HG03175 (cell line): ENCODE results near the gene ABHD15.
A peak's percentile ranks its signal among the peaks of the same experiment; 100 is the strongest.

Source experiments
- ATAC-seq: cut with Tn5 transposase; IDR thresholded peaks from one replicate; pipeline ENCODE4 v1.9.1; 2021; ENCODE audit warnings: mild to moderate bottlenecking, moderate library complexity; ENCODE audit not compliant: unreplicated experiment

The ABHD15 gene, protein sequence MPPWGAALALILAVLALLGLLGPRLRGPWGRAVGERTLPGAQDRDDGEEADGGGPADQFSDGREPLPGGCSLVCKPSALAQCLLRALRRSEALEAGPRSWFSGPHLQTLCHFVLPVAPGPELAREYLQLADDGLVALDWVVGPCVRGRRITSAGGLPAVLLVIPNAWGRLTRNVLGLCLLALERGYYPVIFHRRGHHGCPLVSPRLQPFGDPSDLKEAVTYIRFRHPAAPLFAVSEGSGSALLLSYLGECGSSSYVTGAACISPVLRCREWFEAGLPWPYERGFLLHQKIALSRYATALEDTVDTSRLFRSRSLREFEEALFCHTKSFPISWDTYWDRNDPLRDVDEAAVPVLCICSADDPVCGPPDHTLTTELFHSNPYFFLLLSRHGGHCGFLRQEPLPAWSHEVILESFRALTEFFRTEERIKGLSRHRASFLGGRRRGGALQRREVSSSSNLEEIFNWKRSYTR

DNA sequence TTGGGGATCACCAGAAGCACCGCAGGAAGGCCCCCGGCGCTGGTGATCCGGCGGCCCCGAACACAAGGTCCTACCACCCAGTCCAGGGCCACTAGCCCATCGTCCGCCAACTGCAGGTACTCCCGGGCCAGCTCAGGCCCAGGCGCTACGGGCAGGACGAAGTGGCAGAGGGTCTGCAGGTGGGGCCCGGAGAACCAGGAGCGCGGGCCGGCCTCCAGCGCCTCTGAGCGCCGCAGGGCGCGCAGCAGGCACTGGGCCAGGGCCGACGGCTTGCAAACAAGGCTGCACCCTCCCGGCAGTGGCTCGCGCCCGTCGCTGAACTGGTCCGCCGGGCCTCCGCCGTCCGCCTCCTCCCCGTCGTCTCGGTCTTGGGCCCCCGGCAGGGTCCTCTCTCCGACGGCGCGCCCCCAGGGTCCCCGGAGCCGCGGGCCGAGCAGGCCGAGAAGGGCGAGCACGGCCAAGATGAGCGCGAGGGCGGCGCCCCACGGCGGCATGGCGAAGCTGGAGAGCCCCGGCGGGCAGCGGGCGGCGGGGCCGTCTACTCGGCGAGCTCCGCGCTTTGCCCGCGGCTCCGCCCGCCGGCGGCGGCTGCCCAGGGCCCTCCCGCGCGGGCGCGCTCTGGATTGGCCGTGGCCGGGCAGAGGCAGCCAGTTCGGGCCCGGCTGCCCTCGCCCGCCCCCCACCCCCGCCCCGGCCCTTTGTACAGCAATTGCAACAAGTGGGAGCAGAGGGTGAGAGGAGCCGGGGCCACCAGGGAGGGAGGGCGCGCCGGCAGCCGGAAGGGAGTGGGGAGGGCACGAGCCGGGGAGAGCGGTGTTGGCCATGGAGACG, at the start of gene ABHD15:
TSS of gene ABHD15 (minus strand) at position 565 of the 831 bp plus-strand sequence. CDS start at position 494, 71 bp downstream.
- ATAC-seq, result peak; percentile 27

- peak; percentile 37 for ATAC-seq
Measured at GRCh38 chr17:29615492-29616299, 48.9 kb upstream of the ABHD15 start.

DNA sequence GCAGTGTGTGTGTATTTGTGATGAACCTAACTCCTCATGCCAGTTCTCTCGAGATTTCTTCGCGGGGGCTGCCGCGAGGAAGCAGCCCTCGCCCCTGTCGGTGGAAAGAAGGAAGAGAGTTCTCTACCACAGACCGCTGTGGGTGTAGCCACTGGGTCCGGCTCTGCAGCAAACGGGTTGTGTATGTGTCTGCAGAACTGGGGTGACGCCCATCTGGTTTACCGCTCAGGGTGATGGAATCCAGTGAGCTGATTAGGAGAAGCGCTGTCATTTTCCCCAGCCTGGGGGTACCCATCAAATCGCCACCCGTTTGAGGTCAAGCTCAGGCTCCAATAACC, 48.2 kb upstream of the ABHD15 start:
- ATAC-seq, result no peak

DNA sequence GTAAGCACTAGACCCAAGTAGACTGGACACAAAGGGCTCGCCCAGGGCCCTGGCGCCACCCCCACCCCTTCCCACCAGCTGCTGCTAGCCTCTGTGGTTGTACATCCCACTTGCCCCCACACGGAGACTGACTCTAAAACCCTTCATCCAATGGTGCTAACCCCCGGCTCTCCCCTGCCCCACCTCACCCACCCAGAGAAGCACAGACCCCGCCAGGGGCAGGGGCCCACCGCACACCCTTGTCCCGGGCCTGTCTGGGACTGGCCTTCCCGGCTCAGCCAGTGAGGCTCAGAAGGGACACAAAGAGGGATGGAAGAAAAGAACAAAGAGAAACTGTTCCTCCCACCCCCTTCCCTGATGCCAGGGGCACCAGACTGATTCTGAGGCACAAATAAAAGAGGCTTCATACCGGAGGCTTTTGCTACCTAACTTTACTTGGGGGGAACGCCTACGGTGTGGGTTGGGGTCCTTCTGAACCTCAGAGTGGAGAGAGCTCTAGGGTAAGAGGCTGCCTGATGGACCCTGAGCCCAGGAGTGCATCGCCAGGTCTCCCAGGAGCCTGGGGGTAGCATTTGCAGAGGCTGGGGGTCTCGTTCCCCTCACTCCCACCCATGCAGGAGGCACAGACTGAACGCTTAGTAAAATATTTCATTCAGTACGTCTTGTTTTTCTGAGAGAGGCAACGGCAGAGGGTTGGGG, 47.7 kb upstream of the ABHD15 start:
- ATAC-seq, result no peak

DNA sequence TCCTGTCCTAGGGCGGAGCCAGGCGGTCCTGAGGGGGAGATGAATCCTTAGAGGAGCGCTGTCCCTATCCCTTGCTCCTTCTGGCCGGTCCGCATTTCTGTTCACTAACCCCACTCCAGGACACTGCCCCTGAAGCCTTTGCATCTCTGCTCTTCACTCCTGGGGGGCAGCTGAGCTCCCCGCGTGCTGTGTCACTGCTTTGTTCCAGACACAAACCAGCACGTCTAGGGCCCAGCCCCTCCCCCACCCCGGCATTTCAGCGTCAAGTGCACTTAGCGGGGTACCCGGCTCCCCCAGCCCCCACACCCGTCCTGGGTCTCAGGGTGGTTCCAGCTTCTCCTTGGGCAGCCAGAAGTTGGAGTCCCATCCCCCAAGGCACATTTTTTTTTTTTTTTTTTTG, 47.0 kb upstream of the ABHD15 start:
- no peak for ATAC-seq

GRCh38 chr17:29613352-29613837, 46.6 kb upstream of the ABHD15 start:
- no peak for ATAC-seq

GRCh38 chr17:29612404-29613280, 45.8 kb upstream of the ABHD15 start:
- ATAC-seq, result no peak

GRCh38 chr17:29612094-29612403, 45.2 kb upstream of the ABHD15 start:
- no peak for ATAC-seq

DNA sequence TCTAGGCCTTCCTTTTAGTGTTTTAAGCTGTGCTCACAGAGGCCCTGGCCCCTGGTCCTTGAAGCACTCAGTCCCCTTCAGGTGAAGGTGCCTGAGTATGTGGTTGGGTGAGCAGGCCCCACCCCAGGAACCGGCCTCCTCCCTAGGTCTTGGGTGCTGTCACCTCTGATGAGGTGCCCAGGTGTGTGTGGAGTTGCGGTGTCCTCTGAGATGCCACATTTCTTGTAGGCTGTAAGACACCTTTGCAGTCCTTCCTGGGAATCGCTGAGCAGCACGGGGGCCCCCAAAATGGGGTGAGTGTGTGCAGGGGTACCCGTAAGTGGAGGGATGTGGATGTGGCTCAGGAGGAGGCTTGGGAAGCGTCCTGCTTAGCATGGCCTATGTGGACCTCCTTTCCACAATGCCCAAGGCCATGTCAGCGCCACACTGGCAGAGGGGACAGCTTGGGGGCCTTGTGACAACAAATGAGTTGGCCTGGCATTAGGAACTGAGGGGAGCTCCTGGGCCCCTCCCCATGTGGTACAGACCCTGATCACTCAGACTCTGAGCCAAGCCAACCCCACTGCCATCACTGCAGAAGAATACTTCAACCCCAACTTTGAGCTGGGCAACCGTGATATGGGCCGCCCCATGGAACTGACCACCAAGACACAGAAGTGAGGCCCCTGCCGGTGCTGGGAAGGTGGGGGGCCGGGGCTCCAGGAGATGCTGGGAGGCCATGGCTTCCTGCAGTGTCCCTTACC, 44.7 kb upstream of the ABHD15 start:
- no peak for ATAC-seq

GRCh38 chr17:29610395-29610794, 43.6 kb upstream of the ABHD15 start:
- no peak for ATAC-seq

DNA sequence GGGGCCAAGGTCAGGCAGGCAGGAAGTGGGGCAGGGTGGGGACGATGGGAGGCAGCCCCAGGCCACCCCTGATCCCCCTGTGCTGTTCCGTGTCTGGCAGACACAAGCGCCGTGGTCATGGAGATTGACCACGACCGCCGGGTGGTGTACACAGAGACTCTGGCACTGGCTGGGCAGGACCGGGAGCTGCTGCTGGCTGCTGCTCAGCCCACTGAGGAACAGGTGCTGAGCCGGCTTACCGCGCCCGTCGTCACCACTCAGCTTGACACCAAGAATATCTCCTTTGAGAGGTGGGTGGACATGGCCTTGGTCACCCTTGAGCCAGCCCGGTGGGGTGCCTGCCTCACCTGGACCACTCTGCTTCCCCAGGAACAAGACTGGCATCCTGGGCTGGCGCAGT, 42.1 kb upstream of the ABHD15 start:
- ATAC-seq, result no peak

DNA sequence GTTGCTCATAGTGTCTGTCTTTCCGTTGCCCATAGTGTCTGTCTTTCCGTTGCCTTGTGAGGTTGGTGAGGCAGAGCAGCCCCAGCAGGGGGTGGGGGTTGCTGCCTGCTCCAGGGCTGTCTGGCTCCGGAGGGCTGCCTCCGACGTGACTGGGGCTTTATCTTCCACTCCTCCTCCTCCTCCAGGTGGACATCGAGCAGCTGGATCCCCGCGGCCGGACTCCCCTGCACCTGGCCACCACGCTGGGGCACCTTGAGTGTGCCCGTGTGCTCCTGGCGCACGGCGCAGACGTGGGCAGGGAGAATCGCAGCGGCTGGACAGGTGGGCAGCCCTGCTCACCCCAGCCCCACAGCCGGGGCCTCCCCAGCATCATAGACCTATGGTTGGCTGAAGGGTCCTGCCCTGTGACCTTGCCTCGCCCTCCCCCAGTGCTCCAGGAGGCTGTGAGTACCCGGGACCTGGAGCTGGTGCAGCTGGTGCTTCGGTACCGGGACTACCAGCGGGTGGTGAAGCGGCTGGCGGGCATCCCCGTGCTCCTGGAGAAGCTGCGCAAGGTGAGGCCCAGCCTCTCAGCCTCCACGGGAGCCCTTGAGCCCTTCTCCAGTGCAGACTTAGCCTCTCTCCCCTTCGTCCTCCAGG, 40.8 kb upstream of the ABHD15 start:
- ATAC-seq, result no peak

DNA sequence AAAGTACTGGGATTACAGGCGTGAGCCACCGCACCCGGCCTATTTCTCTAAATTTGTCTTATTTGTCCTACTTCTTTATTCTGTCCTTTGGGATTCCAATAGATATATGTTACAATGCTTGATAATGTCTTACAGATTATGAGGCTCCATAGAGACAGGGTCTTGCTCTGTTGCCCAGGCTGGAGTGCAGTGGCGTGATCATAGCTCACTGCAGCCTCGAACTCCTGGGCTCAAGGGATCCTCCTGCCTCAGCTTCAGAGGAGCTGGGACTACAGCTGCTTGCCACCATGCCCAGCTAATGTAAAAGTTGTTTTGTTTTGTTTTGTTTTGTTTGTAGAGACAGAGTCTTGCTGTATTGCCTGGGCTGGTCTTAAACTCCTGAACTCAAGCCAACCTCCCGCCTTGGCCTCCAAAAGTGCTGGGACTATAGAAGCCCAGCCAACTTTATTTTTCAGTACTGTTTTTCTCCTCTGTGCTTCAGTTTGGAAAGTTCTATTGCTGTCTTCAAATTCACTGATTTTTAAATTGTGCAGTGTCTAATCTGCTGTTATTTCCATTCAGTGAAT, 36.4 kb upstream of the ABHD15 start:
- no peak for ATAC-seq

- no peak for ATAC-seq
Measured at GRCh38 chr17:29597361-29598172, 30.7 kb upstream of the ABHD15 start.

DNA sequence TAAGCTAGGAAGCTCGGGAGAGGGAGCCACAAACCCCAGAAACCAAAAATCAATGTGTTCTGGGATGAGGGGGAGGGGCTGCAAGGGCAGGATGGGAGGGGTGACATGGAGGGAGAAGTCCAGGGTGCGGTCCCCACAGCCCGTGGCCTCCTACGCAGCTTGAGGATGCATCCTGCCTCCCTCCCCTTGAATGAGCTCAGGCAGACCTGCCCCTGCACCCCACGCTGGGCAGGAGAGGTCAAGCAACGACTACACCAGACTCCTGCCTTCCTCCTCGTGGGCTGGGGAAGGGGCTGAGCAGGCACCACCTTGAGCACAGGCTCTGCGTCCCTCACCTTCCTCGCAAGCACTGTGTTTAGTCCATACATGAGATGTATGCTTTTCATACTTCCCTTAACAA, 30.0 kb upstream of the ABHD15 start:
- no peak for ATAC-seq

DNA sequence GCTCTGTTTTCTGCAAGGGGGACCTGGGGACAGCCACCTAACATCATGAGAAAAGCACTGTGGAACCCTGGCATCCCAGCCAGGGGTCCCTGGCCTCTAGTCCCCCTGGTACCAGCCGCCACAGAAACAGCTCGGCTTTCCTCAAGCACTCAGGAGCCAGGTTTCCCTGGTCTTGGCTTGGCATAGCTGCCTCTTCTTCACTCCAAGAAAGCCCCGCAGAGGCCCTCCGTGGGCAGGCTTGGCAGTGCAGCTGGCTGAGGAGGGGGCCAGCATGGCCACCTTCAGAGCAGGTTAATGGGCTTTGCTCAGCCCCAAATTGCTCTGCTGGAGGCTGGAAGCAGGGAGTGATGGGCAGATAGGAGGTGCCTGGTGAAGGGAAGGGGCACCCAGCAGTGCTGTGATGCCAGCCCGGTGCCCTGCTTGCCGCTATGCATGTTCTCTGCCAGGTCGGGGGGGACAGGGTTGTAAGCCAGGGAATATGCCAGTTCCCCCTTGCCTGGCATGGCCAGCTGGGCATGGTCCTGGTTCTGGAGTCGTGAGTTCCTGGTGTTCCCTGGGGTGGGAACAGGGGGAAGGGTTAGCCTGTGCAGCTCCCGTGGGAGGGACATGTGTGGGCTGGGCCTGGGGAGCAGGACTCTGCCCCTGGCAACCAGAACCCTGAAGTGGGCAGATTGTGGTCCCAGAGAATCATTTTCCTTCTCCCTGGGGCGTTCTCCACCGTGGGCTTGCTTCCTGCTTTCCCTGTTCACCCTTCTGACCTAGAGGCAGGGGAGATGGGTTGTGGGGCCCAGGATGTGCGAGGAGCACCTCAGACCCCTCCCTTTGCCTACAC, 29.3 kb upstream of the ABHD15 start:
- no peak for ATAC-seq
